NK-92 (cell line): ENCODE results near the gene ZSCAN9.

Experiments
- DNase-seq: peaks from one replicate; lab custom pipeline; 2025; ENCODE audit not compliant: unreplicated experiment; lab: John Stamatoyannopoulos, UW

Gene ZSCAN9

GRCh38 chr6:28266563-28266961 is 41.5 kb downstream of the ZSCAN9 start:
- no peak for DNase-seq

GRCh38 chr6:28266962-28267694 is 42.1 kb downstream of the ZSCAN9 start, which contains the start of gene ZSCAN26:
TSS of gene ZSCAN26 (plus strand) at chr6:28267143. CDS start at chr6:28271920, 4,777 bp downstream.
- DNase-seq = peak; percentile 55

GRCh38 chr6:28267695-28268059 is 42.6 kb downstream of the ZSCAN9 start:
- no peak for DNase-seq

- no peak for DNase-seq
Observed at GRCh38 chr6:28269492-28269891, 44.4 kb downstream of the ZSCAN9 start.

GRCh38 chr6:28274888-28275287 is 49.8 kb downstream of the ZSCAN9 start:
- no peak for DNase-seq

- no peak for DNase-seq
Observed at GRCh38 chr6:28277746-28278145, 52.7 kb downstream of the ZSCAN9 start.

GRCh38 chr6:28280595-28281287 is 55.7 kb downstream of the ZSCAN9 start:
- no peak for DNase-seq

GRCh38 chr6:28281288-28282064 is 56.4 kb downstream of the ZSCAN9 start, which contains the start of gene PGBD1:
TSS of gene PGBD1 (plus strand) at chr6:28281572. CDS start at chr6:28283814, 2,242 bp downstream.
- no peak for DNase-seq

- DNase-seq = no peak
Observed at GRCh38 chr6:28282926-28283325, 57.9 kb downstream of the ZSCAN9 start.
